GM21528 (cell line): ENCODE results near the gene ZNF224.

Experiments used
- ATAC-seq: cut with Tn5 transposase; IDR thresholded peaks from one replicate; pipeline ENCODE4 v1.9.1; 2021; ENCODE audit warnings: mild to moderate bottlenecking, moderate library complexity; ENCODE audit not compliant: unreplicated experiment, low FRiP score

ZNF224 gene

GRCh38 chr19:44093931-44094765, at the start of gene ZNF224:
TSS of gene ZNF224 (plus strand) at chr19:44094361. CDS start at chr19:44097874, 3,513 bp downstream.
- ATAC-seq: peak; percentile 73

- ATAC-seq: no peak
Measured at GRCh38 chr19:44050740-44051649, 43.2 kb upstream of the ZNF224 start.

- no peak for ATAC-seq
Measured at GRCh38 chr19:44051650-44052402, 42.3 kb upstream of the ZNF224 start, which contains the start of gene ZNF223. TSS of gene ZNF223 (plus strand) at chr19:44052036. CDS start at chr19:44055177, 3,141 bp downstream.

GRCh38 chr19:44055870-44056269, 38.3 kb upstream of the ZNF224 start:
- no peak for ATAC-seq

GRCh38 chr19:44059229-44059628, 34.9 kb upstream of the ZNF224 start:
- ATAC-seq: no peak

- ATAC-seq: no peak
Measured at GRCh38 chr19:44061038-44061437, 33.1 kb upstream of the ZNF224 start.

GRCh38 chr19:44066305-44066704, 27.9 kb upstream of the ZNF224 start:
- ATAC-seq: no peak

- ATAC-seq: no peak
Measured at GRCh38 chr19:44069415-44069814, 24.7 kb upstream of the ZNF224 start.

- peak; percentile 96 for ATAC-seq
Measured at GRCh38 chr19:44071824-44072542, 22.2 kb upstream of the ZNF224 start, which contains the start of gene ZNF284. TSS of gene ZNF284 (plus strand) at chr19:44072159. CDS start at chr19:44076390, 4,231 bp downstream.

GRCh38 chr19:44072543-44073401, 21.4 kb upstream of the ZNF224 start:
- ATAC-seq: no peak

- ATAC-seq: no peak
Measured at GRCh38 chr19:44076325-44076724, 17.8 kb upstream of the ZNF224 start.

- ATAC-seq: no peak
Measured at GRCh38 chr19:44092108-44092507, 2.1 kb upstream of the ZNF224 start.

- no peak for ATAC-seq
Measured at GRCh38 chr19:44107751-44108150, 13.6 kb downstream of the ZNF224 start.

GRCh38 chr19:44109458-44109857, 15.3 kb downstream of the ZNF224 start:
- no peak for ATAC-seq

- ATAC-seq: no peak
Measured at GRCh38 chr19:44111910-44112463, 17.8 kb downstream of the ZNF224 start.

- no peak for ATAC-seq
Measured at GRCh38 chr19:44112802-44113137, 18.6 kb downstream of the ZNF224 start.

- peak; percentile 92 for ATAC-seq
Measured at GRCh38 chr19:44113138-44113783, 19.1 kb downstream of the ZNF224 start, which contains the start of gene ZNF225. TSS of gene ZNF225 (plus strand) at chr19:44113399. CDS start at chr19:44115828, 2,429 bp downstream.

GRCh38 chr19:44113784-44114390, 19.7 kb downstream of the ZNF224 start:
- ATAC-seq: no peak
